Ureter (tissue), 1 donor: Measurements from ENCODE around the gene CAGE1. TPM values are rescaled to one million over a fixed set of nuclear protein-coding genes. Genes with fewer than 3 reads are reported as not detected.

ENCODE experiments used
- DNase-seq: peaks from one replicate; pipeline ENCODE4 v3.0.0-alpha.2; 2020; ENCODE audit warnings: low spot score
- total RNA-seq: library from RNA; stranded (reverse); gene quantifications from one replicate; pipeline ENCODE4 v1.2.4, GENCODE V29; 2023
- donor health status: DM: yes; HTN: yes; CAD: no.

CAGE1 gene
- not detected for total RNA-seq

DNA sequence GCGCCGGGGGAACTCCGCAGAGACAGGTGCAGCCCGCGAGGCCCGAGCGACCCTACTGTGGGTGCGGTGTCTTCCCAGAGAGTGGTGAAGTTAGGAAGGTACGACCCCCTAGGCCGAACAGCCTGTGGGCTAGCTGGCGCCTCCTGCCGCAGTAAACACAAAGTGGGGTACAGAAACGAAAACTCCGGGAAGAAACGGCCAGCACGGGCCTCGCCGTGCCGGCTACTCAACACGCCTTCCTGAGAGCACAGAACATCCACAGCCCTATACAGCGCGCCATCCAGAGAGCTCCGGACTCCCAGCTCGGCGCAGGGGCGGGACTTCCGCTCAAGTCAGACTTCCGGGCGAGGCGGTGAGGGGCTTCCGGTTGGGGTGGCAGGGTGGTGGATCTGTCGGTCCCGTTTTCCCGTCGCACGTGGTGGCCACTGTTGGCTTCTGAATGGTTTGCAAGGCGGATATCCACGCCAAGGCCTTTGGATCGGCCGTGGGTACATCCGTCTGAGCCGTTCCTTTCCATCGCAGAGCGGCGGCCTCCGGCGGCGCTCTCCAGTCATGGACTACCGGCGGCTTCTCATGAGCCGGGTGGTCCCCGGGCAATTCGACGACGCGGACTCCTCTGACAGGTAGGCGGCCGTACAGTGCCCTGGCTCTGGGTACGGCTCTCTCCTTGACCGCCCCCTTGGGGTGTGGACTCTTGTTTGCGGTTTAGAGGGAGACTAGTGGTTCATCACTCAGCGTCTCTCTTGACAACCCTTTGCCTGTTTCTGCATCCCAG is at the start of gene CAGE1, which contains the start of gene RIOK1:
Gene CAGE1, minus strand, starts transcription at position 292 of the 775 bp plus-strand sequence. CDS start 2,569 bp downstream, outside the sequence.
Gene RIOK1, plus strand, starts transcription at position 358 of the 775 bp plus-strand sequence. Its CDS starts 195 bp downstream, at position 553.
- peak; percentile 96 for DNase-seq

DNA sequence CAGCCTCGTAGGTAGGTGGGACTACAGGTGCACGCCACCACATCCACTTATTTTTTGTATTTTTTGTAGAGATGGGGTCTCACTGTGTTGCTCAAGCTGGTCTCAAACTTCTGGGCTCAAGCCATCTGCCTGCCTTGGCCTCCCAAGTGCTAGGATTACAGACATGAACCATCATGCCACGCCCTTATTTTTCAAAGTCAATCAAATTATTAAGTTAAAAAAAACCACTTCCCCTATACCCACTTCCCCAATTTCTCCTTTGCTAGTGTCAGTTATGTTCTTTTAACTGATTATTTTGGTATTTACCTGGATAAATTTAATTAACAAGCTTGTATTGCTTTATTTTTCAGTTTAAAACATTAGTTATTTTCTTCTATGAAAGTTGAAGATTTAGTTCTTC is 49.7 kb upstream of the CAGE1 start:
- DNase-seq = no peak

DNA sequence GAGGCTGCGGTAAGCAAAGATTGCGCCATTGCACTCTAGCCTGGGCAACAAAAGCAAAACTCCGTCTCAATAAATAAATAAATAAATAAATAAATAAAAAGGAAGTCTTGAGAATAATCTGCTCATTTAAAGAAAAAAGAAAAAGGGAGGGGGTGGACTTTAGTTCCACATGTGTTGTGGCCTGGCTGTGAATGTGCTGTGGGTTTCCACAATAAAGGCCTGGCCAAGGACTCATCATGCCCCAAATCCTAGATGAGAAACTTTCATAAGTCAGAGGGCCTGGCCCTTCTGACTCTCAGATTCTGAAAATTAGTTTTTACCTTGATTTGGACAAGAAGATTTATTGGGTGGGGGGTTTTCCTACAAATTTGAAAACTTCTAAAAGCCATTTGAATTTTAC is 48.5 kb upstream of the CAGE1 start:
- no peak for DNase-seq

DNA sequence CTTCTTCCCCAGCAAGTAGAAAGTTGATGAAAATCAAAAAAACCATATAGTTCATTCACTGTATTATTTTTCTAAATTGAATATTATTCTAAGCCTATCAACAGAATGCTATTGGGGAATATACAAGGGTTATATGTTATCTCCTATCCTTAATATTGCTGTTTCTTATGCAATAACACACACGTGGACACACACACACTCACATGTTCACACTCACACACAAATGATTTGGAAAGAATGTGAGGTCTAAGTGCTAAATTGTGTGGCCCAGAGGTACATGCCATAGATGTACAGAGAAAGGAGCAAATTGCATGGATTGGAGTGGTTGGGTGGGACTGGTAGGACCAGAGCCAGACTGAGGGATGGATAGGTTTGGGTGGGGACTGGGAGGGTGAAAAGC is 45.1 kb upstream of the CAGE1 start:
- no peak for DNase-seq

DNA sequence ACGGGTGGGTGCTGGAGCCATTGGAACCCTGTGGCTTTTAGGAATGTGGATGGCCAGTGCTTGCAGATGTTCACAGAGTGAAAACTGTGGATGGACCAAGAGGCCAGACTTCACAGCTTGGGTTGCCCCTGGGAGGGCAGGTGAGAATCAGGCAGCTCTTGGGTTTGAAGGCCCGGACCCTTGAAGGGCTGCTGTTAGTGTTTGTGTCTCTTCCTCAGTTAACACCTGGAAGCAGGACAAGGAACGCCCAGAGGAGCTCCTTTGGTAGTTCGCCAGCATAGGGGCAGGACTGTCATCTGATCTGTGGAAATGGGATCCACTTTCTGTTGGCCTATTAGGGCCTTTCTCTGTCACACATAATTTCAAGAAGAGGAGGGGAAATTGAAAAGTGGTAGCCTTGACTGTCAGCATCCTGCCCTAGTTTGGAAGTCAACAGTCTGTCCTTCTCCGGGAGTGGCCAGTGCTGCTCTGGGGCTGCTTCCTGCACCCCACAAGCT is 43.6 kb upstream of the CAGE1 start:
- no peak for DNase-seq

DNA sequence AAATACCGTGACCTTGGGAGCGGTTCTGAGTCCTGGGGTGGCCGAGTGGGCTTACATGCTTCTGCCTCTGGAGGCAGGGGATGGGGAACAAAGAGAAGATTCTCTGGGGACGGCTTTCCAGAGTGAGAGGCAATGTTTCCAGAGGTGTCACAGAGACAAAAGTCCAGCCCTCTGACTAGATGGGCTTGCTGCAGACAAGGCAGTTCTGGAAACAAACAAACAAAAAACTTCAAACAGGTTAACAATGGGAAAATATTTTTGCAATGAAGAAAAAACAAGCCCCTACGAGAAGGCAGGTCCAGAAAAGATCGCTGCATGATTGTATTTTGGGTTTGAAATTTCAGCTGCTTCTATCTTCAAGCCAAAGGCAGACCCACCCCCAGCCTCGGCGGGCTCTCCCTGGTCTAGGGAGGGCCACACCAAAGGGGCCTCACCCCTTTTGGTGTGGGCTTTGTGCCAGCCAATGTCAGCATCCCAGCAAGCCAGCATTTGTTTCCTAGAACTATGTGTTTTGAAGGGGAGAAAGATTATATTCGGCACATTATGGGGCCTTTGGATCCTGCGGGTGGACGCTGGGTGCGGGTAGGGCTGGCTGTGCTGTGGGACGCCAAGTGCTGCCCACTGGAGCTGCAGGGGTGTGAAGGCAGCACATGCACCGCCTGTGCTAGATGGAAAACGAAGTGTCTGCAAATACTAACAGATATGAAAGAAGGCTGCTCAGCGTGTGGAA is 43.0 kb upstream of the CAGE1 start:
- no peak for DNase-seq

DNA sequence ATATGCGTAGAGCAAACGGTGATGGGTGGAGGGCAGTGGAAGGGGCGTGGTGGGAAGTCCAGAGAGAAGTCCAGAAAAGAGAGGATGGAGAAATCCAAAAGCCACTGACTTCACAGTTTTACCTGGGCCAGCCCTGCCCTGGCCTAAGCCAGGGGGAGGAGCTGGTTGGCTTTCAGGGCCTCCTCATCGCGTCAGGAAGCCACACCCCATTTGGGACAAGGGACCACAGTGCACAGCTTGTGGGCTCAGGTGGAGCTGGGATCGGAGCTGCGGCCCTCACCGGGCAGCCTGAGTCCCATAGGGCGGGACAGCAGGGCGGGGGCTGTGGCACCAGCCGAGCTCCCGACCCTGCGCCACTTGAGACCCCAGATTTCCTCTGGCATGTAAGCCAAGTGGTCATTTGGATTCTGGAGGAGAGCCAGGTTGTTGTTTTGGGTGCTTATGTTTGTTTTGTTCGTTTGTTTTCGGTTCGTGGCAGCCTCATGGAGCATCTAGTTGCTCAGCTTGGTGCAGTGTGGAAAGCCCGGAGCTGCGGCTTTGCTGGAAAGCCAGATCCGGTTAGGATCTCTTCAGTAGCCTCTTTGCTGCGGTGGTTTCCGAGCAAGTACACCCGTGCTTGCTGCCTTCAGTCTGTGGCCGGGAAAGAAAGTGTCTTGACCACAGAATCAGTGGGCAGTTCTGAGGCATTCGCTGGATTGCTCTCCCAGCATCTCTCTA is 42.3 kb upstream of the CAGE1 start:
- no peak for DNase-seq

DNA sequence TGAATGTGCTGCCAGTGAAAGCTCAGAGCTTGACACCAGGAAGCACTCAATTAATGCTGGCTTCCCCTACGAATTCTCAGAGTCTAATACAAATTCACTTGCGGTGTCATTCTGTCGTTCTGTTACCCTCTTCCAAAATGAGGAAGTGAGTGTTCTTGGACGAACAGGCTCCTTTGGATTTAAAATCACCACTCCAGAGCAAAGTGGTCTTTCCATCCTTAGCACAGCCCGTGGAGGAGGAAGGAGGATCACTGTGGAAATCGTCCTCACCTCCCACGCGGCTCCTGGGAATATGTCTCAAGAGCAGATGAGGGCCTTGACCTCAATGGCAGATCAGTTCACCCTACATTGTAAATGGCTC is 41.8 kb upstream of the CAGE1 start:
- no peak for DNase-seq

DNA sequence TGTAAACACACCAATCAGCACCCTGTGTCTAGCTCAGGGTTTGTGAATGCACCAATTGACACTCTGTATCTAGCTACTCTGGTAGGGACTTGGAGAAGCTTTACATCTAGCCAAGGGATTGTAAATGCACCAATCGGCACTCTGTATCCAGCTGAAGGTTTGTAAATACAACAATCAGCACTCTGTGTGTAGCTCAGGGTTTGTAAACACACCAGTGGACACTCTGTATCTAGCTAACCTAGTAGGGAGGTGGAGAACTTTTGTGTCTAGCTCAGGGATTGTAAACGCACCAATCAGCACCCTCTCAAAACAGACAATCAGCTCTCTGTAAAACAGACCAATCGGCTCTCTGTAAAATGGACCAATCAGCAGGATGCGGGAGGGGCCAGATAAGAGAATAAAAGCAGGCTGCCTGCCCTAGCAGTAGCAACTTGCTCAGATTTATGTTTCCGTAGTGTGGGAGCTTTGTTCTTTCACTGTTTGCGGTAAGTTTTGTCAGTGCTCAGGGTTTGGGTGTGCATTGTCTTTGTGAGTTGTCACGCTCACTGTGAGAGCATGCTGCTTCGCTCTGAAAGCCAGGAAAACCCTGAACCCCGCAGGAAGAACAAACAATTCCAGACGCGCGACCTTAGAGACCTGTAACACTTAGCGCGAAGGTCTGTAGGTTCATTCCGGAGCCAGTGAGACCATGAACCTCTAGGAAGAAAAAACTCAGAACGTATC is 37.1 kb upstream of the CAGE1 start:
- DNase-seq = no peak

DNA sequence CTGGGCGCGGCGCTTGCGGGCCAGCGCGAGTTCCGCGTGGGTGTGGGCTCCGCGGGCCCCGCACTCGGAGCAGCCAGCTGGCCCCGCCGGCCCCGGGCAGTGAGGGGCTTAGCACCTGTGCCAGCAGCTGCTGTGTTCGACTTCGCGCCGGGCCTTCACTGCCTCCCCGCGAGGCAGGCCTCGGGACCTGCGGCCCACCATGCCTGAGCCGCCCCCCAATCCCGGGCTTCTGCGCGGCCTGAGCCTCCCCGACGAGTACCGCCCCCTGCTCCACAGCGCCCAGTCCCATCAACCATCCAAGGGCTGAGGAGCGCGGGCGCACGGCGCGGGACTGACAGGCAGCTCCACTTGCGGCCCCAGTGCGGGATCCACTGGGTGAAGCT is 36.3 kb upstream of the CAGE1 start:
- no peak for DNase-seq

DNA sequence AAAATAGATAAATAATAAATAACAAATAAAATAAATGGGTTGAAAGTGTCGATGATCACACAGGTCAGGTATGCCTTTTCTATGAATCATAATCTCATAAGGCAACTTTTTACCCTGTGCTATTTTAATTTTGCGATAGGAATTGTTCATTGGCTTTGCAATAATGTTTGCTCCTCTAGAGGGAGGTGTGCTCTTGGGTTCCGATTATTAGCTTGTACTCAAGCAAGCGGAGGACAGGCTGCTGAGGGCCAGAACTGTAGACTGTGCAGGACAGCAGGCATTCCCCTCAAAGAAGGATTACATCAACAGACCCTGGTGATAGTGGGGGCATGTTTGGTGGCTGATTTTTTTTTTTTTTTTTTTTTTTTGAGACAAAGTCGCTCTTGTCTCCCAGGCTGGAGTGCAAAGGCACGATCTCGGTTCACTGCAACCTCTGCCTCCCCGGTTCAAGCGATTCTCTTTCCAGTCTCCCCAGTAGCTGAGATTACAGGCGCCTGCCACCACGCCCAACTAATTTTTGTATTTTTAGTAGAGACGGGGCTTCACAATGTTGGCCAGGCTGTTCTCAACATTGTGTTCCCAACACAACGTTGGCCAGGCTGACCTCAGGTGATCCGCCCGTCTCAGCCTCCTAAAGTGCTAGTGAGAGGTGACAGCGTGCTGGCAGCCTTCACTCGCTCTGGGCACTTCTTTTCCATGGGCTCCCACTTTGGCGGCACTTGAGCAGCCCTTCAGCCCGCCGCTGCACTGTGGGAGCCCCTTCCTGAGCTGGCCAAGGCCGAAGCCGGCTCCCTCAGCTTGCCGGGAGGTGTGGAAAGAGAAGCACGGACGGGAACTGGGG is 35.6 kb upstream of the CAGE1 start:
- no peak for DNase-seq

DNA sequence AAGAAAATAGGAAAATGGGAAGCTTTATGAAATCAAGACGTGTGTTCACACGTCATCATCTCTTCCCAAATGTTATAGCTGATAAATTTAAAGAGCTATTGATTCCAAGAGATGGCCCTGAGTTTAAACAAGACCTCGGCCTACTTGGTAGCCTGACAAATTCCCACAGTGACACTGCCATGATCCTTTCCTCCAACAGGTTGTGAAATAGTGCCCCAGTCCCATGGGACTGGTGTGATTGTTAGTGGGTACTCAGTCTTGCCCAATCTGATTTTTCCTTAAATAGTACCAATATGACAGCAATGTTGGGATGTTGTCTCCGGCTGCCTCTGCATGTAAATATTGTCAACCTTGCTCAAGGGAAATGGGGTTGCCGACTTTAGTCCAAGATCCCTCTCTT is 34.5 kb upstream of the CAGE1 start:
- DNase-seq = no peak

DNA sequence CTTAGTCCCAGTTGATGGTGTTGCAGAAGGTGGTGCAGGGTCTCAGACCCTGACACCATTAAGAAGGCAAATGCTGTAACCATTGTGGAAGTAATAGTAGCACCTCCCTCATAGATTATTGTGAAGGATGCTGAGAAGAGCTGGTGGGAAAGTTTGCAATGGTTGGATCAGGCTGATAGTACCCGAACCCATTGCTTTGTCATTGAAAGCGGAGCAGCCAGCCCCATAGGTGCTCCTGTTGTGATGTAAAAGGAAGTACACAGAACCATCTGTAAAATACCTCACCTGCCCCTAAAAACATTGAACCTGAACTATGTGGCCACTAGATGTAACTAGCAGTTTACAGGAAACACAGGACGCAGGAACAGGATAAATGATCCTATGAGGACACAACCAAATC is 31.5 kb upstream of the CAGE1 start:
- no peak for DNase-seq

DNA sequence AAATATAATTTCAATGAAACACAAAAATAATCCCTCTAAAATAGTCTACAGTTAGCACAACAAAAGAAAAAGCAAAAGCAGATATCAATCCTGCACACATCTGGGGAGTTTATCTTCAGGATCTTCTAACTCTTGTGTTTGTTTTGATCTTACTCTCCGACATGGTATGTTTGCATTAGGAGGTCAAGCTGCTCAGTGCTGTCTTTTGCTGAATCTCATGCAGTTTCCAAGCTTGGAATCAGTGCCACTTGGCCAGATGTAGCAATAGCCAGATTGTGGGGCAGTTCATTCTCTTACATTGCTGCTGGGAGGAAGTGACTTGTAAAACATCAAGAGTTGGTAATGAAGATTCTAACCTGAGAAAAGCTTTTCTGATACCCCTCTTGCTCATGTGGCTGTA is 29.5 kb upstream of the CAGE1 start:
- no peak for DNase-seq

DNA sequence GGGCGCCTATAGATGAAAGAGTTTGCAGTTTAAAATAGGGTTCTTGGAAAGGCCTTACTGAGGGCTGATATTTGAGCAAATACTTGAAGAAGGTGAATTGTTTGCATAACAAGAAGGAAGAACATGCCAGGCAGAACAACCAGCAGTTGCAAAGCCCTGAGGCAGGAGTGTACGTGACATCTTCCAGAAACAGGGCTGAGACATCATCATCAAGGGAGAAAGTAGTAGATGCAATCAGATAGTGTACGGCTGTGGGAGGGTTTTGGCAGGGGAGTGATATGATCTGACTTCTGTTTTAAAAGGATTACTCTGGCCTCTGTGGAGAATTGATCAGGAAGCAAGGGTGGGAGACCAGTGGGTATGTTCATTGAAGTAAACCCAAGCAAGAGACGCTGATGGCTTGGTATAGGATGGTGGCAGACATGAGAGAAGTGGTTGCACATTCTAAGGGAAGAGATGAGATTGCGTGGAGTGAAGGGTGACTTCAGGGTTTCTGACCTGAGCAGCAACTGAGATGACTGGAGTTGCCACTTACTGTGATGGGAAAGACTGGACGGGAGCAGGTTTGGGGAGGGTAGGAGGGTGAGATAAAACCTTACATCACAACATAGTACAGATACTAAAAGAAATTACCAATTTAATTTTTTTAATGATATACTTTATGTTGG is 28.8 kb upstream of the CAGE1 start:
- no peak for DNase-seq

DNA sequence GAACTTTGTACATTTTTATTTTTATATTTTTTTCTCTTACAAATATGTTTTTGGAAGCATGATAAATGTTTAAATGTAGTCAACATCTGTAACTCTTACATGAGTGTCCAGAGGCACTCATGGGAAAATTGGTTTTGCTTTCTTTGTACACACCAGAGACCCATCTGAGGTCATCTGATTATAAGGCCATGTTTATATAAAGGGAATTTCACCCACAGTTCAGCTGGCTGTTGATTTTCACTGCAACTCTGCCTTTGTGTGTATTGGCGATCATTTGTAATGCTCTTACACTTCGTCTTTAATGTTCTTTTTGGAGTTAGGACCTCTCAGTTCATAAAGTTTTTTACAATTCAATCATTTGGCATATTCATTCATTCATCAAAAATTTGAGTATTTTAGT is 28.1 kb upstream of the CAGE1 start:
- DNase-seq = no peak

DNA sequence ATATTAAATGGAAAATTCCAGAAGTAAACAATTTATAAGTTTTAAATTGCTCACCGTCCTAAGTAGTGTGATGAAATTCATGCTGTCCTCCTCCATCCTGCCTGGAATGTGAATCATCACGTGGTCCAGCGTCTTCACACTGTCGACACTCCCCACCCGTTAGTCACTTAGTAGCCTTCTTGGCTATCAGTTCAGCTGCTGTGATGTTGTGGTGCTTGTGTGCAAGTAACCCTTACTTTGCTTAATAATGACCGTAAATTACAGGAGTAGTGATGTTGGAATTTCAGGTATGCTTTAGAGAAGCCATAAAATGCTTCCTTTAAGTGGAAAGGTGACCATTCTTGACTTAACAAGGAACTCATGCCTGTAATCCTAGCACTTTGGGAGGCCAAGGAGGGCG is 25.3 kb upstream of the CAGE1 start:
- DNase-seq = no peak

DNA sequence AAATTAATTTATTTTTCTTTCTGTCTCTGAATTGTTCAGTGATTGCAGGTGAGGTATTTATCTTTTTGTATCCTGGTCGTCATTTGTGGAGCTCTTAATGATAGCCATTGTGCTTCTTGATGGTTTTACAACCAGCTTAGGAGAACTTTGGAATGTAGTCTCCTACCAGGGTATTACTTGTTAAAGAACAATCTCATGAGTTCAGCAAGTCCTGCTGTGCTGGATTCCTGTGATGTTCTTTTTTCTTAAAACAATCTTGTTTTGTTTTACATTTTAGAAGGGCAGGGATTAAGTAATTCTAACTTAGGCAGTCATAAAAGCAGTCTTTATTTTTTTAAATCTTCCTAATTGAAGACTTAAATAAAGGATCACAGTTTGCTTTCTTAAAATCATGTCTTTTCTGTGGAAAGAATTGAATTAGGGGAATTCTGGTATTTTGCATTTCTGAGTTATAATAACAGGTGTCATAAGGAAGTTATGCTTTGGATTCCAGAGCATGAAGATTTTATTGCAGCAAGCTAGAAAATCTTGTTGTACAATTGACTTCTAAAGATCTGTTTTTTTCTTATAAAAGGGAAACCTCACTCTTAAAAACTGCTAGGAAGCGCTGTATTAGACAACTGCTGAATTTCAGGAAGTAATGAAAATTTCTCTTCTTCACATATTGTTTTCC is 23.7 kb upstream of the CAGE1 start:
- DNase-seq = no peak

DNA sequence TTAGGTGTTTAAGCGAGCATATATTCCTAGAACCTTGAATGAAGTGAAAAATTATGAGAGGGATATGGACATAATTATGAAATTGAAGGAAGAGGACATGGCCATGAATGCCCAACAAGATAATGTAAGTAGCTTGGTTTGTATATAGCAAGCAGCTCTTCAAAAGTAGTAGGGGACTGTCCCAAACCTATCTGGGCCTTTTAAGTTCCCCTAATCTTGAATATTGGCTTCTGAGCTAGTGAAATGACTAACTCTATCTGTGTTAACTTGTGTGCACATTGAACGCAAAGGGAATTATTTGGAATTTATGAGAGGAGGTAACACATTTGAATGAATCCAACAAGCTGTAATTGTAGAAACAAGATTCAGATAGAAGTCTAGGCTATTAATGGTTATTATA is 21.8 kb upstream of the CAGE1 start:
- no peak for DNase-seq

DNA sequence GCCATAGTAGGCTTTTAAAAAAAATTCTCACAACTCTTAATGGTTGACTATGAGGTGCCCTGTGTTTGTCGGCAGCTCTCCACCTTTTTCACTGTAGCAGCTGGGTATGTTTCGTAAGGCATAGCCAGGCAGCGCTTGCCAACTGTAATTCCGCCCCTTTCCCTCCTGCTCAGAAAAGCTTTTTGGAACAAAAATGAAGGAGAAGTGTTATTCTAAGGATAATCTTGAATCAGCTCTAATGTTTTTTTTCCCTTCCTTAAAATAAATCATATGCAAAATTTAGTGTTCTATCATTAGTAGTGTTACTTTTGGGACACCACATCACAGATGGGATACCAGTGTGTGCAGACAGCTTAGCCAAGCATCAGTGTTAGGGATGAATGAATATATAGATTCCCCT is 21.3 kb upstream of the CAGE1 start:
- no peak for DNase-seq
